H1 (cell line): Measurements from ENCODE around the gene DARS1.

Experiments
- ASH2L ChIP-seq: fragments of 200-600, 300-600 bp; sonication (generic); IDR thresholded peaks from one replicate; pipeline ENCODE4 v1.7.1; 2017; ENCODE audit warnings: low read length
- CEBPB ChIP-seq: IDR thresholded peaks from 2 replicates; pipeline ENCODE4 v1.6.1; 2012; ENCODE audit warnings: low read depth, low read length
- CTCF ChIP-seq, 3 experiments: IDR thresholded peaks; 1 replicate in 2 of 3; 2 replicates in 1 of 3; pipeline versions ENCODE4 v1.5.1 to v1.6.1; 2011; ENCODE audit warnings: low read length in 3 of 3, mild to moderate bottlenecking in 3 of 3, inconsistent platforms in 2 of 3, low read depth in 1 of 3, moderate library complexity in 1 of 3; ENCODE audit not compliant: insufficient read depth in 1 of 3; ENCODE audit errors: control extremely low read depth in 1 of 3
- EP300 ChIP-seq, 2 experiments: IDR thresholded peaks; 1 replicate in 1 of 2; 2 replicates in 1 of 2; pipeline ENCODE4 v1.6.1; 2011 to 2012; ENCODE audit warnings: low read depth in 2 of 2, low read length in 2 of 2, mild to moderate bottlenecking in 2 of 2, borderline replicate concordance in 1 of 2, inconsistent platforms in 1 of 2, moderate library complexity in 1 of 2
- EZH2 ChIP-seq: fragments of 200-600 bp; sonication (generic); IDR thresholded peaks from 2 replicates; pipeline ENCODE4 v1.7.1; 2012; ENCODE audit warnings: low read depth, mild to moderate bottlenecking, moderate library complexity, low read length, inconsistent platforms; ENCODE audit not compliant: severe bottlenecking
- POLR2A ChIP-seq, 2 experiments: IDR thresholded peaks; 1 replicate in 1 of 2; 2 replicates in 1 of 2; pipeline ENCODE4 v1.6.1; 2011; ENCODE audit warnings: low read depth in 2 of 2, low read length in 2 of 2, mild to moderate bottlenecking in 2 of 2; ENCODE audit errors: control extremely low read depth in 1 of 2
- RFX5 ChIP-seq: IDR thresholded peaks from 2 replicates; pipeline ENCODE4 v1.6.1; 2011; ENCODE audit warnings: low read depth, low read length, improper control_type of control experiment, borderline replicate concordance
- RNF2 ChIP-seq: fragments of 200-900, 300-1000 bp; sonication (generic); IDR thresholded peaks from 2 replicates; pipeline ENCODE4 v1.7.1; 2016; ENCODE audit warnings: borderline replicate concordance, low read depth, mild to moderate bottlenecking, antibody characterized with exemption, low read length; ENCODE audit not compliant: poor library complexity, severe bottlenecking; ENCODE audit errors: missing control alignments
- TEAD4 ChIP-seq: IDR thresholded peaks from 2 replicates; pipeline ENCODE4 v1.6.1; 2012; ENCODE audit warnings: low read depth, low read length, inconsistent platforms, mixed read lengths
- USF2 ChIP-seq: IDR thresholded peaks from 2 replicates; pipeline ENCODE4 v1.6.1; 2011; ENCODE audit warnings: low read length, improper control_type of control experiment
- YY1 ChIP-seq: IDR thresholded peaks from 2 replicates; pipeline ENCODE4 v1.6.1; 2011; ENCODE audit warnings: low read depth, mild to moderate bottlenecking, low read length

- no peak for TF ChIP-seq CTCF (IDR thresholded peaks at IDR 0.05; ENCODE audit: control extremely low read depth in 1 of 3, insufficient read depth in 1 of 3, low read depth in 1 of 3, low read length in 3 of 3)
- no peak for TF ChIP-seq RNF2
- TF ChIP-seq YY1, result no peak
- no peak for TF ChIP-seq USF2
- TF ChIP-seq EZH2, result no peak
- no peak for TF ChIP-seq RFX5
- no peak for TF ChIP-seq CEBPB
- TF ChIP-seq EP300 (IDR thresholded peaks at IDR 0.05; ENCODE audit: borderline replicate concordance in 1 of 2, low read depth in 2 of 2, low read length in 2 of 2), result no peak
- no peak for TF ChIP-seq ASH2L
- no peak for TF ChIP-seq POLR2A (IDR thresholded peaks at IDR 0.05; ENCODE audit: control extremely low read depth in 1 of 2, low read depth in 2 of 2, low read length in 2 of 2)
- no peak for TF ChIP-seq TEAD4
Observed at GRCh38 chr2:135951041-135951583, 34.3 kb downstream of the DARS1 start.
